Ishikawa (cell line): ENCODE measurements around the gene MGLL.

ENCODE experiments used
- EP300 ChIP-seq: IDR thresholded peaks from 2 replicates; pipeline ENCODE4 v1.6.1; 2012; ENCODE audit warnings: borderline replicate concordance
- TF ChIP-seq, protein P1 (sequence below): IDR thresholded peaks from 2 replicates; pipeline ENCODE4 v1.6.1; 2012

GRCh38 chr3:127706312-127706711, 116.0 kb downstream of the MGLL start:
- TF ChIP-seq, protein P1, sequence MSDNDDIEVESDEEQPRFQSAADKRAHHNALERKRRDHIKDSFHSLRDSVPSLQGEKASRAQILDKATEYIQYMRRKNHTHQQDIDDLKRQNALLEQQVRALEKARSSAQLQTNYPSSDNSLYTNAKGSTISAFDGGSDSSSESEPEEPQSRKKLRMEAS = no peak
- TF ChIP-seq EP300 = no peak
